PFSK-1 (cell line): ENCODE measurements around the gene ANOS1.

Experiments used
- POLR2AphosphoS5 ChIP-seq: IDR thresholded peaks from 2 replicates; pipeline ENCODE4 v1.6.1; 2012; ENCODE audit warnings: low read depth, mild to moderate bottlenecking, control low read depth, low read length, moderate library complexity
- TF ChIP-seq, protein P1 (sequence below), 2 experiments: IDR thresholded peaks; 2 replicates each; pipeline versions ENCODE4 v1.6.1 to v1.8.0; 2011 to 2012; ENCODE audit warnings: low read depth in 2 of 2, low read length in 2 of 2, control low read depth in 1 of 2, inconsistent platforms in 1 of 2, mild to moderate bottlenecking in 1 of 2, moderate library complexity in 1 of 2; ENCODE audit not compliant: insufficient read depth in 1 of 2

DNA sequence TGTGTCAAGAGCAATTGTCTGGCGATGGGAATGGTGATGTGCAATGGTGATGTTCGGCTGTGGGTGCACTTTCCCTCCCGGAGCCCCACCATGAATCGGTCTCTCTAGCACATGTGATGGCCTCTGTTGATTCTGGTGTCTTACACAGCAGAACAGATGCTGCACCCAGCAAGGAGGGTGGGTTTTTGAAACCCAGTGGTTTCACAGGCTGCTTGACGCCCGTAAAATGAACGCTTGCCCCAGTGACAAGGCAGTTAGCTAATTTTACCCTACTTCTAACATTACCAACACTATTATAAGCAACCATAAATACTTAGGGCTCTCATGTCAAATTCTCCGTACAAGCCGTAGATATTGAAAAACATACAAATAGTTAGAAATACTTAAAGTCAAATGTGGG, 5.9 kb upstream of the ANOS1 start:
- TF ChIP-seq, protein P1, sequence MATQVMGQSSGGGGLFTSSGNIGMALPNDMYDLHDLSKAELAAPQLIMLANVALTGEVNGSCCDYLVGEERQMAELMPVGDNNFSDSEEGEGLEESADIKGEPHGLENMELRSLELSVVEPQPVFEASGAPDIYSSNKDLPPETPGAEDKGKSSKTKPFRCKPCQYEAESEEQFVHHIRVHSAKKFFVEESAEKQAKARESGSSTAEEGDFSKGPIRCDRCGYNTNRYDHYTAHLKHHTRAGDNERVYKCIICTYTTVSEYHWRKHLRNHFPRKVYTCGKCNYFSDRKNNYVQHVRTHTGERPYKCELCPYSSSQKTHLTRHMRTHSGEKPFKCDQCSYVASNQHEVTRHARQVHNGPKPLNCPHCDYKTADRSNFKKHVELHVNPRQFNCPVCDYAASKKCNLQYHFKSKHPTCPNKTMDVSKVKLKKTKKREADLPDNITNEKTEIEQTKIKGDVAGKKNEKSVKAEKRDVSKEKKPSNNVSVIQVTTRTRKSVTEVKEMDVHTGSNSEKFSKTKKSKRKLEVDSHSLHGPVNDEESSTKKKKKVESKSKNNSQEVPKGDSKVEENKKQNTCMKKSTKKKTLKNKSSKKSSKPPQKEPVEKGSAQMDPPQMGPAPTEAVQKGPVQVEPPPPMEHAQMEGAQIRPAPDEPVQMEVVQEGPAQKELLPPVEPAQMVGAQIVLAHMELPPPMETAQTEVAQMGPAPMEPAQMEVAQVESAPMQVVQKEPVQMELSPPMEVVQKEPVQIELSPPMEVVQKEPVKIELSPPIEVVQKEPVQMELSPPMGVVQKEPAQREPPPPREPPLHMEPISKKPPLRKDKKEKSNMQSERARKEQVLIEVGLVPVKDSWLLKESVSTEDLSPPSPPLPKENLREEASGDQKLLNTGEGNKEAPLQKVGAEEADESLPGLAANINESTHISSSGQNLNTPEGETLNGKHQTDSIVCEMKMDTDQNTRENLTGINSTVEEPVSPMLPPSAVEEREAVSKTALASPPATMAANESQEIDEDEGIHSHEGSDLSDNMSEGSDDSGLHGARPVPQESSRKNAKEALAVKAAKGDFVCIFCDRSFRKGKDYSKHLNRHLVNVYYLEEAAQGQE (IDR thresholded peaks at IDR 0.05; ENCODE audit: insufficient read depth in 1 of 2, low read depth in 2 of 2, low read length in 2 of 2), result no peak
- no peak for TF ChIP-seq POLR2AphosphoS5
